NCI-H2227 (cell line): ENCODE results near the gene MORF4L1.
A peak's percentile ranks its signal among the peaks of the same experiment; 100 is the strongest.
"Not testable (repeated sequence)": the region's sequence is repeated elsewhere in the genome, so short reads cannot be mapped to it uniquely, and the experiment has no call there.

ENCODE experiments used
- DNase-seq: peaks from one replicate; lab custom pipeline; 2025; ENCODE audit not compliant: unreplicated experiment; lab: John Stamatoyannopoulos, UW

MORF4L1 gene

DNA sequence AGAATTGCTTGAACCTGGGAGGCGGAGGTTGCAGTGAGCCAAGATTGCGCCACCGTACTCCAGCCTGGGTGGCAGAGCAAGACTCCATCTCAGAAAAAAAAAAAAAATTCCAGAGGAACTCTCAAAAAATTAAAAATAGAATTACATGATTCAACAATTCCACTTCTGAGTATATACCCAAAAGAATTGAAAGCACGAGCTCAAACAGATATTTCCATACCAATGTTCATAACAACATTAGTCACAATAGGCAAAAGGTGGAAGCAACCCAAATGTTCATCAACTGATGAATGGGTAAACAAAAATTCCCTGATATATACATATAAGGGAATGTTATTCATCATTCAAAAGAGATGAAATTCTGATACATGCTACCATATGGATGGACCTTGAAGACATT is 16.9 kb upstream of the MORF4L1 start:
- DNase-seq, result no peak

- DNase-seq, result peak; percentile 86
These were observed 12.5 kb upstream of the MORF4L1 start for GRCh38 chr15:78859971-78860719.

DNA sequence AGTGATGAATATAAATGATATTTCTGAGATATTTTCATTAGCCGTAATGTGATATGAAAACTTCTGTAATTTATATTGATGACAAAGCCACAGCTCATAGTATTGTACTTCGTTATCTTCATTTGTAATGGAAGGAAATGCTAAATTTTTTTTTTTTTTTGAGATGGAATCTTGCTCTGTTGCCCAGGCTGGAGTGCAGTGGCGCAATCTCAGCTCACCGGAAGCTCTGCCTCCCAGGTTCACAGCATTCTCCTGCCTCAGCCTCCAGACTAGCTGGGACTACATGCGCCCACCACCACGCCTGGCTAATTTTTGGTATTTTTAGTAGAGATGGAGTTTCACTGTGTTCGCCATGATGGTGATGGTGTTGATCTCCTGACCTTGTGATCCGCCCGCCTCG is 7.1 kb upstream of the MORF4L1 start:
- DNase-seq, result not testable (repeated sequence)

GRCh38 chr15:78866031-78866430 is 6.7 kb upstream of the MORF4L1 start:
- not testable (repeated sequence) for DNase-seq

GRCh38 chr15:78866803-78867202 is 5.9 kb upstream of the MORF4L1 start:
- DNase-seq, result no peak

DNA sequence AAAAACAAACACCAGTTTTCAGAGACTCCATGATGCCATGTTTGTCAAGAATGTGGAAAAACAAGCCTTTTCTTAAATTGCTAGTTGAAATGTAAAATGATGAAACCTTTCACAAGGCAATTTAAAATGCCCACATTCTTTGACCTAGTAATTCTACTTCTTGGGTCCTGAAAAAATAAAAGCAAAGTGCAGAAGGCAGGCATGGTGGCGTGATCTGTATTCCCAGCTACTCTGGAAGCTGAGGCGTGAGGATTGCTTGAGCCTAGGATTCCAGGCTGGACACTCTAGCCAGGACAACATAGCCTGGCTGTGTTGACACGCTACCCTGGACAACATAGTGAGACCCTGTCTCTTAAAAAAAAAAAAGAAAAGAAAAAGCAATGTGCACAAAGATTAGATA is 4.3 kb upstream of the MORF4L1 start:
- no peak for DNase-seq

DNA sequence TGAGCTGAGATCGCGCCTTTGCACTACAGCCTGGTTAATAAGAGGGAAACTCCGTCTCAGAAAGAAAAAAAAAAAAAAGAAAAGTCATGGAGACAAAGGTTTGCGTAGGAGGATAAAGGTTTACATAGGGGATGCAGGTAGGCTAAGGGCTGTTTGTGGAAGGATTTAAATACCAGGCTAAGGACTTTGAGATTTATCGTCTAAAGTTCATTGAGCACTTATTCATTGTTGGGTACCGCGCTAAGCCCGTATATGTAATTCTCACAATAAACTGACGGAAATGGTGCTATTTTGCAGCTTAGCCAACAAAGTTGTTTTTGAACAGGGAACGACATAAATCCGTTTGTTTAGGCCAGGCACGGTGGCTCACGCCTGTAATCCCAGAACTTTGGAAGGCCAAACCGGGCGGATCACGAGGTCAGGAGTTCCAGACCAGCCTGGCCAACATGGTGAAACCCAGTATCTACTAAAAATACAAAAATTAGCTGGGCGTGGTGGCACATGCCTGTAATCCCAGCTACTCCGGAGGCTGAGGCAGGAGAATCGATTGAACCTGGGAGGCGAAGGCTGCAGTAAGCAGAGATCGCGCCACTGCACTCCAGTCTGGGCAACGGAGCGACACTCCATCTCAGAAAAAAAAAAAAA is 1.1 kb upstream of the MORF4L1 start:
- peak; percentile 9 for DNase-seq

DNA sequence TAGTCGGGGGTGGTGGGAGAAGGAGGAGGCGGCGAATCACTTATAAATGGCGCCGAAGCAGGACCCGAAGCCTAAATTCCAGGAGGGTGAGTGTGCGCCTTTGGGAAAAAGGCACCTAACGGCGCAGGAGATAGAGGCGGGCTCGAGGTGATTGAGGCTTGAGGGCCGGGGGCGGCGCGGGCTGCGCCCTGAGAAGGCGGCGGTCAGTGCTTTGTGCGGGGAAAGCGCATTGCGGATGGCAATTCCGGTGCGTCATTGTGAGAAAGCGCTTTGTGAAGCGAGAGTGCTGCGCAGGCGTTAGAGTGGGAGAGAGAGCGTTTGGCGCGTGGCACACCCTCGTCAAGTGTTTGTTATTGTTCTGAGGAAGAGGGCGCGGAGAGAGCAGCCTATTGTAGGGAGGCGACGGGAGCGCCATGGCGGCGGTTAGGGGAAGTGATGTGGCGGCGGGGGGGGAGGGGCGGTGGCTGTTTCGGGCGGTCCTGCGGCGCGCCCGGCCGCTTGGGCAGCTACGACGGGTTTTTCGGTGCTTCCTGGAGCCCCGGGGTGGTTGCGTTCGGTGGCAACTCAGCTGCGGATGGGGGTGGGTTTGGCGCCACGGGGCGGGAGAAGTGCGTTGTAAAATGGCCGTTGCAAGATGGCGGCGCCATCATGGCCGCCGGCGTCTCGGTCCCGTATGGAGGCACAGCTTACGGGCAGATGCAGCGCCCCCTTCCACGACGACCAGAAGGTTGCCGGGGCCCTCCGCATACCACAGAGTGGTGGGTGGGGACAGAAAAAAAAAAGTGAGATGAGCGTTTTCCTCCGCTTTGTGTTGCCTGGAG is 492 bp downstream of the MORF4L1 start:
- peak; percentile 91 for DNase-seq

GRCh38 chr15:78873793-78874765 is 1.4 kb downstream of the MORF4L1 start:
- DNase-seq, result no peak

DNA sequence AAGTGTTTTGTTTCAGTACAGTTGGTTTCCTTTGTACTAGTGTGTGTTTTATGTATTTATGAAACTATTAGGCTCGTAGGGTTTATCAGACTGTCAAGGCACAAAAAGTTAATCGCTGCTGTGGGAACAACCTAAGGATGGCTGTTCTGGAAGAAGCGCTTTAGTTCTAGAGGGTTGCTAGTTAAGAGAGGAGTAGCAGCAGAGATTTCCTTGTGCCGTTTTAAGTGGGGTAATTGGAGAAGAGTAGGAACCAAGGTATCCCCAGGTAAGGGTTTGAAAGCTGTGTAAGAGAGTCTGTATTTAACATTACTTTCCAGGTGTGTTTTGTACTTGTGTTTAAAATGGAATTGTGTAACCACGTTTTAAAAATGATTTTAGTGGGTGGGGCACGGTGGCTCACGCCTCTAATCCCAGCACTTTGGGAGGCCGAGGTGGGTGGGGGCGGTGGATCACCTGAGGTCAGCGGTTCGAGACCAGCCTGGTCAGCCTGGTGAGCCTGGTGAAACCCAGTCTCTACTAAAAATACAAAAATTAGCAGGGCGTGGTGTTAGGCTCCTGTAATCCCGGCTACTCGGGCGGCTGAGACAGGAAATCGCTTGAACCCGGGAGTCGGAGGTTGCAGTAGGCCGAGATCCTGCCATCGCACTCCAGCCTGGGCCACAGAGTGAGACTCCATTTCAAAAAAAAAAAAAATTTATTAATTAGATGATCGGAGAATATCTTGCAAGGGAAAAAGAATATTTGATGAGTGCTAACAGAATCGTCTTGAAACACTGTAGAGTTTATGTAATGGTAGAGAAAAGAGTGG is 2.6 kb downstream of the MORF4L1 start:
- no peak for DNase-seq

- not testable (repeated sequence) for DNase-seq
These were observed 4.3 kb downstream of the MORF4L1 start for GRCh38 chr15:78876954-78877353.

DNA sequence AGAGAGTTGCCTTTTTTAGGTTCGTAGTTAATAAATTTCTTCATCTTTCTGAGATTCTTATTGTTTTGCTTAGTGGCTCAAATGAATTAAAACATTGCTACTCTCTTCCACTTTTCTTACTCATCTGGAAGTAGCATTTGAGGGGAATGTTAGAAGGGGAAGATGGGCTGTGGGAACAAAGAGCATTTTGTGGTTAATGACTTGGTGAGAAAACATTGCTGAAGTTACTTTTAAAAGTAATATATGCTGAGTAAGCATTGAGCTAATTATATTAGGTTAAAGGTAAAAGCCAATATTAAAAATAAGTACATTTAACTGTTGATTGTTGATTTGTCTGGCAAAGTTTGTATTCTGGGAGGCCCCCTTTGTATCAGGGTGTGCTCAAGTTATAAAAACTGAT is 5.7 kb downstream of the MORF4L1 start:
- no peak for DNase-seq

GRCh38 chr15:78879517-78880241 is 7.0 kb downstream of the MORF4L1 start:
- no peak for DNase-seq

DNA sequence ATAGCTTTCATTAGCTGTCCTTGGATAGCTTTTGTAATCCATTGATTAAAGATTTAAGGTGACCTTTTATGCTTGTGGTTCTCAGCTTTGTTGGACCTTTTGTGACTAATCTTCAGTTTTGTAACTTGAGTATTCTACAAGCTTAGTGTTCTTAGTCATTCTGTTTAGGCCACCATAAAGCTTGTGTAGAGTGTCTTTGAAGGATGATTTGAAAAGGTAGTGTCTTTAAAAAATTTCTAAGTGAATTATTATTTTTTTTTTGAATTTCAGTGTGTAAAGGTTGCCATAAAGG is 7.5 kb downstream of the MORF4L1 start:
- no peak for DNase-seq

- no peak for DNase-seq
These were observed 8.1 kb downstream of the MORF4L1 start for GRCh38 chr15:78880813-78881212.

- no peak for DNase-seq
These were observed 9.0 kb downstream of the MORF4L1 start for GRCh38 chr15:78881681-78882080.

- no peak for DNase-seq
These were observed 16.3 kb downstream of the MORF4L1 start for GRCh38 chr15:78889000-78889399.

DNA sequence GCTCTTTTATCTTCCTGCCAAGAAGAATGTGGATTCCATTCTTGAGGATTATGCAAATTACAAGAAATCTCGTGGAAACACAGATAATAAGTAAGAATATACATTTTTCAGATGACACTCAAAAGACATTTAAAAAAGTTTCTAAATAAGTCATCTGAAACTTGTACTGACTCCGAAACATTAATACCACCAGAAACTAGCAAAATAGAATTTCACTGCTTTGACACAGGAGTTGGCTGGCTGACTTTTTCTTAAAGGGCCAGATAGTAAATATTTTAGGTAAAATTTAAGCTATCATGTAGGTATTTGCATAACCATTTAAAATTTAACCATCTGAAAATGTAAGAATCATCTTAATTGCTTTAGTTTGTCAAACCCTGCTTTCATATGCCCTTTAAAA is 20.8 kb downstream of the MORF4L1 start:
- no peak for DNase-seq

DNA sequence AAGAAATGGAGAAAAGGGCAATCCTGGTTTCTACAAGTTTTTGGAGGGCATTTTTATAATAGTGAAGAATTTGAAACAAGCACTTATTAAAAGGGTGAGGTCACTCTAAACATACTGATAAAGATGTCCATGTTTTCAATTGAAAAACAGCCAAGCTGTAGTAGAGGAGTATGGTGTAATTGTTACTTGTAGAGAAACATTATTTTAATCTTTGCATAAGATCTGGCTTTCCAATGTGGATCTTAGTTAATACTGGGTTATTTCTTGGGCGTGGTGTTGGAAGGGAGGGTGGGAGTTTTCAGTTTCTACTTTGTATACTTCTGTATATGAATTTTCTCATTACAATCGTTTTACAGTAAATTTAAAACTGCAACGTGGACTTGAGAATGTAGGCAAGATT is 22.8 kb downstream of the MORF4L1 start:
- DNase-seq, result no peak
